ELF-1 (cell line): ENCODE results near the gene PAX5.

Source experiments
- DNase-seq: peaks from one replicate; pipeline ENCODE4 v3.0.0-alpha.2; 2016; ENCODE audit warnings: low read depth, low spot score

Gene PAX5

GRCh38 chr9:36815566-36816348, 218.3 kb downstream of the PAX5 start:
- DNase-seq = no peak

GRCh38 chr9:36815023-36815422, 219.0 kb downstream of the PAX5 start:
- DNase-seq = no peak

GRCh38 chr9:36813154-36813553, 220.9 kb downstream of the PAX5 start:
- DNase-seq = no peak

- DNase-seq = no peak
Measured at GRCh38 chr9:36812556-36812955, 221.5 kb downstream of the PAX5 start.

- no peak for DNase-seq
Measured at GRCh38 chr9:36808251-36808650, 225.8 kb downstream of the PAX5 start.

- DNase-seq = no peak
Measured at GRCh38 chr9:36803961-36804360, 230.1 kb downstream of the PAX5 start.

- DNase-seq = peak; percentile 56
Measured at GRCh38 chr9:36802201-36802920, 231.7 kb downstream of the PAX5 start.

GRCh38 chr9:36800455-36800854, 233.6 kb downstream of the PAX5 start:
- DNase-seq = no peak

GRCh38 chr9:36798350-36799065, 235.6 kb downstream of the PAX5 start:
- DNase-seq = peak; percentile 36

- no peak for DNase-seq
Measured at GRCh38 chr9:36797471-36798220, 236.4 kb downstream of the PAX5 start.

GRCh38 chr9:36796671-36797419, 237.2 kb downstream of the PAX5 start:
- DNase-seq = no peak

GRCh38 chr9:36794461-36794860, 239.6 kb downstream of the PAX5 start:
- no peak for DNase-seq

- DNase-seq = peak; percentile 27
Measured at GRCh38 chr9:36793277-36793676, 240.8 kb downstream of the PAX5 start.

GRCh38 chr9:36791222-36791950, 242.7 kb downstream of the PAX5 start:
- no peak for DNase-seq

- no peak for DNase-seq
Measured at GRCh38 chr9:36789886-36790285, 244.2 kb downstream of the PAX5 start.

- DNase-seq = peak; percentile 39
Measured at GRCh38 chr9:36788534-36788933, 245.5 kb downstream of the PAX5 start.

- DNase-seq = no peak
Measured at GRCh38 chr9:36787709-36788108, 246.4 kb downstream of the PAX5 start.
